Endothelial cell of umbilical vein (primary cell): ENCODE data around the gene LRRC46. TPM values are rescaled to one million over a fixed set of nuclear protein-coding genes. Genes with fewer than 3 reads are reported as not detected.

ENCODE experiments used
- BruUV-seq: library from RNA; stranded (reverse); fragments of 400-500 nt; replicated peaks from 2 replicates; lab custom pipeline; 2021; lab: Mats Ljungman, UMichigan
- CTCF ChIA-PET: fragments of 300-600, 350-600 bp; sonication (Branson Sonifier 250); formaldehyde crosslinking; loops from one replicate; lab custom pipeline; 2021; ENCODE audit warnings: antibody characterized with exemption, inconsistent platforms; lab: Charles Lee
- POLR2A ChIA-PET: fragments of 300-600, 350-600 bp; sonication (Branson Sonifier 250); formaldehyde crosslinking; loops from one replicate; lab custom pipeline; 2021; ENCODE audit warnings: antibody characterized with exemption, inconsistent platforms; lab: Charles Lee
- DNase-seq: peaks from one replicate; pipeline ENCODE4 v3.0.0-alpha.2; 2011; ENCODE audit warnings: low read depth, low spot score
- FAIRE-seq: peaks from 2 replicates; lab custom pipeline; 2011; peaks lifted over from hg19 to GRCh38; lab: Jason Lieb, UNC
- H2AFZ ChIP-seq: 2 replicates; pipeline ENCODE4 v1.6.0; 2012; ENCODE audit warnings: low read depth, low read length, control low read depth, inconsistent platforms
- H3K27ac ChIP-seq: 2 replicates; pipeline ENCODE4 v1.5.1; 2011; ENCODE audit warnings: low read depth, mild to moderate bottlenecking, control low read depth, low read length, moderate library complexity; ENCODE audit not compliant: insufficient read depth
- H3K27me3 ChIP-seq, 2 experiments: 2 replicates each; pipeline versions ENCODE4 v1.6.0 to v1.6.1; 2011; ENCODE audit warnings: low read length in 2 of 2, mixed read lengths in 1 of 2; ENCODE audit not compliant: control insufficient read depth in 2 of 2, insufficient read depth in 2 of 2
- H3K36me3 ChIP-seq, 2 experiments: 2 replicates in 1 of 2; 3 replicates in 1 of 2; pipeline ENCODE4 v1.5.1; 2011; ENCODE audit warnings: low read length in 2 of 2, mild to moderate bottlenecking in 1 of 2, moderate library complexity in 1 of 2; ENCODE audit not compliant: control insufficient read depth in 2 of 2, insufficient read depth in 2 of 2; ENCODE audit errors: extremely low read depth in 1 of 2
- H3K4me1 ChIP-seq: 3 replicates; pipeline ENCODE4 v1.5.1; 2011; ENCODE audit warnings: mild to moderate bottlenecking, low read length; ENCODE audit not compliant: control insufficient read depth, insufficient read depth; ENCODE audit errors: extremely low read depth
- H3K4me2 ChIP-seq: 2 replicates; pipeline ENCODE4 v1.6.1; 2011; ENCODE audit warnings: low read length, control low read depth, mixed read lengths; ENCODE audit not compliant: insufficient read depth
- H3K4me3 ChIP-seq, 3 experiments: fragments of 200-600 bp in 1 of 3; sonication (generic), shearing (Covaris generic) in 1 of 3; replicated peaks in 1 of 3; 2 replicates each; pipeline ENCODE4 v1.5.1; 2011 to 2016; ENCODE audit warnings: control low read depth in 3 of 3, low read length in 3 of 3, mild to moderate bottlenecking in 2 of 3, inconsistent platforms in 1 of 3, low read depth in 1 of 3, moderate library complexity in 1 of 3; ENCODE audit not compliant: insufficient read depth in 1 of 3
- H3K79me2 ChIP-seq: 2 replicates; pipeline ENCODE4 v1.6.0; 2012; ENCODE audit warnings: low read length, inconsistent platforms; ENCODE audit not compliant: control insufficient read depth, insufficient read depth
- H3K9ac ChIP-seq: replicated peaks from 2 replicates; pipeline ENCODE3; 2011; ENCODE audit warnings: low read length, control low read depth; ENCODE audit not compliant: insufficient read depth; ENCODE audit errors: extremely low read depth
- H3K9me1 ChIP-seq: replicated peaks from 3 replicates; pipeline ENCODE4 v1.6.0; 2011; ENCODE audit warnings: mild to moderate bottlenecking, low read length; ENCODE audit not compliant: control insufficient read depth, insufficient read depth; ENCODE audit errors: extremely low read depth
- H3K9me3 ChIP-seq: replicated peaks from 2 replicates; pipeline ENCODE4 v1.5.1; 2012; ENCODE audit warnings: low read length, inconsistent platforms; ENCODE audit not compliant: control insufficient read depth, insufficient read depth
- H4K20me1 ChIP-seq: replicated peaks from 2 replicates; pipeline ENCODE3; 2011; ENCODE audit warnings: mild to moderate bottlenecking, low read length; ENCODE audit not compliant: control insufficient read depth, insufficient read depth; ENCODE audit errors: extremely low read depth
- CTCF ChIP-seq, 2 donors: IDR thresholded peaks; 1 replicate in 1 of 2; 2 replicates in 1 of 2; pipeline ENCODE4 v1.5.1; 2011; ENCODE audit warnings: low read length in 2 of 2, mild to moderate bottlenecking in 2 of 2, moderate library complexity in 2 of 2, control low read depth in 1 of 2, inconsistent platforms in 1 of 2, low read depth in 1 of 2; ENCODE audit not compliant: insufficient read depth in 1 of 2; ENCODE audit errors: extremely low read depth in 1 of 2
- FOS ChIP-seq: IDR thresholded peaks from 2 replicates; pipeline ENCODE4 v1.6.1; 2011; ENCODE audit warnings: mild to moderate bottlenecking, low read length, moderate library complexity, borderline replicate concordance; ENCODE audit not compliant: insufficient read depth
- MYC ChIP-seq: IDR thresholded peaks from one replicate; pipeline ENCODE4 v1.6.1; 2011; ENCODE audit warnings: mild to moderate bottlenecking, low read depth, low read length
- POLR2A ChIP-seq: IDR thresholded peaks from 2 replicates; pipeline ENCODE4 v1.6.1; 2012; ENCODE audit warnings: low read depth, mild to moderate bottlenecking, control low read depth, low read length
- POLR2AphosphoS5 ChIP-seq: IDR thresholded peaks from 2 replicates; pipeline ENCODE4 v1.6.1; 2012; ENCODE audit warnings: low read depth, mild to moderate bottlenecking, control low read depth, low read length, moderate library complexity; ENCODE audit not compliant: insufficient read depth
- dilution Hi-C: fragments of 300-500 bp; cut with MboI; formaldehyde crosslinking; loops from one replicate; pipeline ENCODE4 v1.15.0; 2019; ENCODE audit warnings: low sequenced_read_pairs; ENCODE audit not compliant: extremely low pct_ligation_motif_present
- intact Hi-C: fragments of 100-400 bp; cut with micrococcal nuclease; formaldehyde crosslinking; loops from one replicate; pipeline ENCODE4 v1.10.0; 2022
- polyA plus RNA-seq, 4 experiments: library from polyadenylated mRNA; depleted of rRNA in 3 of 4; stranded (reverse) in 3 of 4; unstranded in 1 of 4; fragments of >200 nt; gene quantifications; 2 replicates each; pipeline versions ENCODE4 v1.2.1 to v1.2.3, GENCODE V29; 2011 to 2012; ENCODE audit warnings: missing spikeins in 1 of 4
- total RNA-seq: library from RNA; stranded (reverse); gene quantifications from 2 replicates; pipeline ENCODE4 v1.2.3, GENCODE V29; 2021

The LRRC46 gene
- total and polyA plus RNA-seq, 2 donors (not counting 3 experiments of a cell fraction or from before 2014, with no cell fraction given): 0.36 to 0.42 TPM

- Histone ChIP-seq H3K27me3 (peaks cover 3 to 6% of the 10 kb centered on the region in 2 experiments), H3K4me3 (no peak overlapping the region), H3K9ac (no peak overlapping the region), H3K9me3 (no peaks in the 10 kb centered on the region), H3K79me2 (no peaks in the 10 kb centered on the region), H2AFZ (peak overlapping the region; percentile 71), H3K4me1 (peaks cover 7% of the 10 kb centered on the region), H3K36me3 (no peaks in the 10 kb centered on the region), H3K9me1 (no peaks in the 10 kb centered on the region), H4K20me1 (no peaks in the 10 kb centered on the region), H3K4me2 (no peak overlapping the region), H3K27ac (no peak overlapping the region)
- intact Hi-C loops (no loop called here), dilution Hi-C loops (no loop called here)
- CTCF ChIA-PET: interaction anchor here (0.9 to 4.6 kb wide), 8 partner anchors 12 to 42 kb away, joined by 3 to 35 read pairs (median 4); partner anchors contain the start of genes SCRN2, SP2 and SP6
- no peak for DNase-seq
- POLR2A ChIA-PET: no interaction called here
- TF ChIP-seq POLR2AphosphoS5: no peak
- TF ChIP-seq POLR2A: no peak
- no peak for TF ChIP-seq MYC
- TF ChIP-seq CTCF (IDR thresholded peaks at IDR 0.05; ENCODE audit: extremely low read depth in 1 of 2, insufficient read depth in 1 of 2, low read depth in 1 of 2, low read length in 2 of 2): no peak
- no peak for TF ChIP-seq FOS
- BruUV-seq: no TSS peak
- FAIRE-seq: no peak
These were observed 51.5 kb downstream of the LRRC46 start for GRCh38 chr17:47882695-47883588.
